ENCODE measurements around the gene DPEP2NB.
"Not testable (repeated sequence)": the region's sequence is repeated elsewhere in the genome, so short reads cannot be mapped to it uniquely, and the experiment has no call there.

DNA sequence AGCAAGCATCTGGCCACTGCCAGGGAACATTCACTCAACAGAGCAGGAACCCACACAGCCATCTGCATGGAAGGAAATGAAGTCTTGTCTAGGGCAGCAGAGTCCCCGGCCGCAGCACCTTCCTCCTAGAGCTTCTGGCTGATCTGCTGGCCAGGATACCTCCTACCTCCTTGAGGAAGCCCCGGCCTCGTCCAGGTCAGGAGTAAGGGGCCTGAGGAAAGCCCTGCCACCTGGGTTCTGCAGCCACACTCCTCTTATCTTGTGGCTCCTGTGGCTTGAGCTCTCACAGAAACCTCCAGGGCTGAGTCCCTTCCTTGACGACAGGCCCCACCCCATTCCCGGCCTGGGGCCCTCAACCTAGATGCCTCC lies 21.7 kb downstream of the DPEP2NB start:
- TF ChIP-seq POLR2AphosphoS5 (IDR thresholded peaks at IDR 0.05; ENCODE audit: insufficient read depth, low read depth, low read length); CTCF (IDR thresholded peaks at IDR 0.05; ENCODE audit: extremely low read depth in 1 of 2, insufficient read depth in 1 of 2, low read depth in 1 of 2, low read length in 2 of 2): not testable (repeated sequence)

Data from endothelial cell of umbilical vein (primary cell).